IMR-90 (cell line): ENCODE data around the gene EXOC4. TPM values are rescaled to one million over a fixed set of nuclear protein-coding genes. Genes with fewer than 3 reads are reported as not detected.

Experiments
- ATAC-seq: fragments of 200-7000 bp; cut with Tn5 transposase; 2 replicates; pipeline ENCODE4 v1.9.1; 2020; ENCODE audit warnings: low read depth, mild to moderate bottlenecking, moderate library complexity
- BruUV-seq: library from RNA; stranded (reverse); fragments of 400-500 nt; replicated peaks from 2 replicates; lab custom pipeline; 2021; lab: Mats Ljungman, UMichigan
- CTCF ChIA-PET: fragments of 300-600 bp; formaldehyde crosslinking; extraction: SDS; loops from one replicate; lab custom pipeline; 2021; ENCODE audit warnings: antibody characterized with exemption; lab: Yijun Ruan, JAX
- POLR2A ChIA-PET: fragments of 300-600 bp; sonication (Branson Sonifier 250); formaldehyde crosslinking; loops from one replicate; lab custom pipeline; 2022; ENCODE audit warnings: antibody characterized with exemption; ENCODE audit not compliant: unreplicated experiment; lab: Charles Lee
- DNase-seq: peaks from one replicate; pipeline ENCODE4 v3.0.0; 2013
- H2AFZ ChIP-seq: replicated peaks from 2 replicates; pipeline ENCODE3; 2013; ENCODE audit warnings: low read length, mild to moderate bottlenecking; ENCODE audit not compliant: poor library complexity
- H2AK5ac ChIP-seq: 2 replicates; pipeline ENCODE4 v1.6.1; 2013; ENCODE audit warnings: low read depth, low read length, inconsistent platforms
- H2AK9ac ChIP-seq: replicated peaks from 2 replicates; pipeline ENCODE3; 2013; ENCODE audit warnings: mild to moderate bottlenecking, low read depth, low read length, moderate library complexity; ENCODE audit not compliant: poor library complexity
- H2BK120ac ChIP-seq: 2 replicates; pipeline ENCODE4 v1.6.1; 2013; ENCODE audit warnings: low read depth, low read length, inconsistent platforms
- H2BK15ac ChIP-seq: 3 replicates; pipeline ENCODE4 v1.6.1; 2013; ENCODE audit warnings: low read depth, low read length, inconsistent platforms
- H2BK20ac ChIP-seq: 2 replicates; pipeline ENCODE4 v1.6.1; 2013; ENCODE audit warnings: low read depth, mild to moderate bottlenecking, inconsistent platforms, low read length, moderate library complexity
- H2BK5ac ChIP-seq: 2 replicates; pipeline ENCODE4 v1.6.1; 2013; ENCODE audit warnings: mild to moderate bottlenecking, low read depth, low read length, inconsistent platforms; ENCODE audit not compliant: poor library complexity, severe bottlenecking
- H3K14ac ChIP-seq: replicated peaks from 2 replicates; pipeline ENCODE4 v1.6.1; 2013; ENCODE audit warnings: low read depth, low read length, inconsistent platforms
- H3K18ac ChIP-seq: 2 replicates; pipeline ENCODE4 v1.6.1; 2013; ENCODE audit warnings: low read depth, low read length, control low read depth
- H3K23ac ChIP-seq: 2 replicates; pipeline ENCODE4 v1.6.1; 2013; ENCODE audit warnings: low read depth, low read length, inconsistent platforms
- H3K27ac ChIP-seq: 2 replicates; pipeline ENCODE4 v1.5.1; 2013; ENCODE audit warnings: mild to moderate bottlenecking, control low read depth, low read length; ENCODE audit not compliant: insufficient read depth
- H3K27me3 ChIP-seq: 2 replicates; pipeline ENCODE4 v1.6.1; 2013; ENCODE audit warnings: low read length; ENCODE audit not compliant: control insufficient read depth, insufficient read depth
- H3K36me3 ChIP-seq: 2 replicates; pipeline ENCODE4 v1.6.1; 2013; ENCODE audit warnings: low read length, mixed read lengths; ENCODE audit not compliant: control insufficient read depth, insufficient read depth
- H3K4ac ChIP-seq: 2 replicates; pipeline ENCODE4 v1.6.1; 2013; ENCODE audit warnings: low read depth, low read length, inconsistent platforms
- H3K4me1 ChIP-seq: 2 replicates; pipeline ENCODE4 v1.6.1; 2013; ENCODE audit warnings: low read length, mixed read lengths; ENCODE audit not compliant: control insufficient read depth, insufficient read depth
- H3K4me2 ChIP-seq: 2 replicates; pipeline ENCODE4 v1.6.1; 2013; ENCODE audit warnings: low read depth, mild to moderate bottlenecking, control low read depth, low read length, moderate library complexity
- H3K4me3 ChIP-seq: 2 replicates; pipeline ENCODE4 v1.5.1; 2013; ENCODE audit warnings: low read depth, mild to moderate bottlenecking, control low read depth, low read length, moderate library complexity; ENCODE audit not compliant: insufficient read depth
- H3K56ac ChIP-seq: 2 replicates; pipeline ENCODE4 v1.6.1; 2013; ENCODE audit warnings: low read length, inconsistent platforms; ENCODE audit not compliant: insufficient read depth; ENCODE audit errors: extremely low read depth
- H3K79me1 ChIP-seq, 2 experiments: 2 replicates each; pipeline ENCODE4 v1.6.1; 2013; ENCODE audit warnings: low read length in 2 of 2, inconsistent platforms in 1 of 2, low read depth in 1 of 2
- H3K9ac ChIP-seq: 2 replicates; pipeline ENCODE4 v1.6.1; 2013; ENCODE audit warnings: low read depth, low read length, control low read depth
- H3K9me1 ChIP-seq: 2 replicates; pipeline ENCODE4 v1.6.1; 2013; ENCODE audit warnings: low read length, inconsistent platforms; ENCODE audit not compliant: insufficient read depth
- H3K9me3 ChIP-seq: 2 replicates; pipeline ENCODE4 v1.6.1; 2013; ENCODE audit warnings: low read length; ENCODE audit not compliant: control insufficient read depth, insufficient read depth
- H4K20me1 ChIP-seq: 2 replicates; pipeline ENCODE4 v1.6.1; 2013; ENCODE audit warnings: low read length, inconsistent platforms; ENCODE audit not compliant: insufficient read depth
- H4K5ac ChIP-seq: 2 replicates; pipeline ENCODE4 v1.6.1; 2013; ENCODE audit warnings: mild to moderate bottlenecking, low read depth, low read length, control low read depth
- H4K8ac ChIP-seq, 2 experiments: 2 replicates each; pipeline ENCODE4 v1.6.1; 2013; ENCODE audit warnings: low read depth in 2 of 2, low read length in 2 of 2, control low read depth in 1 of 2, inconsistent platforms in 1 of 2
- H4K91ac ChIP-seq: 2 replicates; pipeline ENCODE4 v1.6.1; 2013; ENCODE audit warnings: low read depth, low read length, inconsistent platforms; ENCODE audit not compliant: insufficient read depth
- BHLHE40 ChIP-seq: fragments of 150-350 bp; IDR thresholded peaks from 2 replicates; pipeline ENCODE4 v1.6.1; 2016; ENCODE audit warnings: mild to moderate bottlenecking, low read depth, low read length
- CEBPB ChIP-seq: IDR thresholded peaks from 2 replicates; pipeline ENCODE4 v1.6.1; 2012; ENCODE audit warnings: low read depth, low read length, improper control_type of control experiment
- ELK1 ChIP-seq: fragments of 150-350 bp; IDR thresholded peaks from 2 replicates; pipeline ENCODE4 v1.6.1; 2016; ENCODE audit warnings: low read depth, mild to moderate bottlenecking, low read length, moderate library complexity, borderline replicate concordance
- FOS ChIP-seq: fragments of 150-350 bp; IDR thresholded peaks from 2 replicates; pipeline ENCODE4 v1.6.1; 2016; ENCODE audit warnings: low read depth, low read length
- MAFK ChIP-seq: IDR thresholded peaks from 2 replicates; pipeline ENCODE4 v1.6.1; 2012; ENCODE audit warnings: low read depth, low read length, improper control_type of control experiment
- MAZ ChIP-seq: IDR thresholded peaks from 2 replicates; pipeline ENCODE4 v1.6.1; 2012; ENCODE audit warnings: low read depth, mild to moderate bottlenecking, low read length, improper control_type of control experiment, moderate library complexity, borderline replicate concordance
- MXI1 ChIP-seq: IDR thresholded peaks from 2 replicates; pipeline ENCODE4 v1.6.1; 2012; ENCODE audit warnings: low read depth, mild to moderate bottlenecking, low read length, moderate library complexity, borderline replicate concordance
- NFE2L2 ChIP-seq: fragments of 150-350 bp; IDR thresholded peaks from 2 replicates; pipeline ENCODE4 v1.6.1; 2016; ENCODE audit warnings: low read depth, mild to moderate bottlenecking, low read length
- POLR2A ChIP-seq: IDR thresholded peaks from 2 replicates; pipeline ENCODE4 v1.6.1; 2012; ENCODE audit warnings: mild to moderate bottlenecking, low read depth, low read length
- RAD21 ChIP-seq: IDR thresholded peaks from 2 replicates; pipeline ENCODE4 v1.6.1; 2012; ENCODE audit warnings: low read length, improper control_type of control experiment
- RFX5 ChIP-seq: IDR thresholded peaks from 2 replicates; pipeline ENCODE4 v1.8.0; 2012; ENCODE audit warnings: low read depth, mild to moderate bottlenecking, low read length, moderate library complexity
- SMC3 ChIP-seq: fragments of 150-350 bp; IDR thresholded peaks from 2 replicates; pipeline ENCODE4 v1.6.1; 2016; ENCODE audit warnings: low read depth, mild to moderate bottlenecking, antibody characterized with exemption, low read length, moderate library complexity
- WGBS, 2 experiments: methylation state at CpG; one replicate each; pipeline versions ENCODE4 v1.1.5 to v1.1.7; 2013; ENCODE audit warnings: missing lambda C conversion rate in 2 of 2; ENCODE audit not compliant: insufficient read length in 1 of 2; ENCODE audit errors: extremely low coverage in 2 of 2; 5-methylcytosine and 5-hydroxymethylcytosine counted together
- dilution Hi-C: fragments of 300-500 bp; cut with HindIII; formaldehyde crosslinking; loops from one replicate; pipeline ENCODE4 v1.14.3; 2018; ENCODE audit warnings: low sequenced_read_pairs; ENCODE audit not compliant: unreplicated experiment
- in situ Hi-C: fragments of 300-500 bp; cut with MboI; formaldehyde crosslinking; loops from 3 replicates; pipeline ENCODE4 v1.14.3; 2019; ENCODE audit warnings: low sequenced_read_pairs, inconsistent platforms, mixed read lengths
- intact Hi-C: fragments of 100-400 bp; cut with micrococcal nuclease; formaldehyde crosslinking; loops from 2 replicates; pipeline ENCODE4 v1.10.0; 2022
- polyA plus RNA-seq, 3 experiments: library from polyadenylated mRNA; depleted of rRNA; stranded (reverse); fragments of >200 nt; gene quantifications; 2 replicates each; pipeline ENCODE4 v1.2.3, GENCODE V29; 2012; ENCODE audit warnings: low replicate concordance in 1 of 3
- total RNA-seq: library from RNA; depleted of rRNA; stranded (reverse); fragments of >200 nt; gene quantifications from 2 replicates; pipeline ENCODE4 v1.2.3, GENCODE V29; 2012

The EXOC4 gene
- total and polyA plus RNA-seq, 2 of the 4 experiments (the other 2 are of a cell fraction): 25.4 to 94.6 TPM

- no peaks in the 10 kb centered on the region for H3K79me1 ChIP-seq
- in situ Hi-C loops: no loop called here
- H3K4me1 ChIP-seq: peaks cover 2% of the 10 kb centered on the region; the same call in 1 of the 2 replicates
- WGBS, 2 experiments: no CpG with 5 or more reads among the region's 2 CpGs
- no peak overlapping the region for H3K4me2 ChIP-seq
- no peak overlapping the region for H3K9ac ChIP-seq
- no peak overlapping the region for H2AK5ac ChIP-seq
- intact Hi-C loops: no loop called here
- H3K23ac ChIP-seq: no peak overlapping the region
- H3K27me3 ChIP-seq: no peaks in the 10 kb centered on the region
- TF ChIP-seq FOS (no peak), RAD21 (no peak), ELK1 (no peak), NFE2L2 (no peak), MAFK (no peak), POLR2A (no peak), MXI1 (no peak), RFX5 (no peak), BHLHE40 (no peak), MAZ (no peak), SMC3 (no peak), CEBPB (no peak)
- no peaks in the 10 kb centered on the region for H3K36me3 ChIP-seq
- no peak overlapping the region for H2AK9ac ChIP-seq
- H3K18ac ChIP-seq: no peak overlapping the region
- ChIA-PET CTCF (no interaction called here), POLR2A (no interaction called here)
- no peak overlapping the region for H2BK20ac ChIP-seq
- H4K8ac ChIP-seq: no peak overlapping the region
- no peak overlapping the region for H3K4ac ChIP-seq
- dilution Hi-C loops: no loop called here
- no peaks in the 10 kb centered on the region for H3K9me1 ChIP-seq
- H4K5ac ChIP-seq: no peak overlapping the region
- H4K91ac ChIP-seq: no peak overlapping the region
- no peak for ATAC-seq
- H2AFZ ChIP-seq: no peak overlapping the region
- H3K14ac ChIP-seq: no peak overlapping the region
- H2BK120ac ChIP-seq: no peak overlapping the region
- BruUV-seq: no TSS peak
- H3K56ac ChIP-seq: no peak overlapping the region
- H3K4me3 ChIP-seq: no peak overlapping the region
- no peak for DNase-seq
- H4K20me1 ChIP-seq: no peaks in the 10 kb centered on the region
- peaks cover 2% of the 10 kb centered on the region; the same call in 1 of the 2 replicates for H3K9me3 ChIP-seq
- H3K27ac ChIP-seq: no peak overlapping the region
- no peak overlapping the region for H2BK5ac ChIP-seq
- no peak overlapping the region for H2BK15ac ChIP-seq
Observed at GRCh38 chr7:133641436-133641835, 388.6 kb downstream of the EXOC4 start.
